CD14-positive monocyte (primary cell): ENCODE data around the gene ATP5F1D. TPM values are rescaled to one million over a fixed set of nuclear protein-coding genes. Genes with fewer than 3 reads are reported as not detected.
A peak's percentile ranks its signal among the peaks of the same experiment; 100 is the strongest.

Source experiments
- DNase-seq, 3 donors: peaks; one replicate each; pipeline ENCODE4 v3.0.0-alpha.2; 2011 to 2022
- H2AFZ ChIP-seq: 2 replicates; pipeline ENCODE4 v1.6.0; 2012; ENCODE audit warnings: mild to moderate bottlenecking, low read depth, low read length, inconsistent platforms; ENCODE audit not compliant: insufficient read depth, poor library complexity, severe bottlenecking
- H3K27ac ChIP-seq, 2 donors: 1 replicate in 1 of 2; 2 replicates in 1 of 2; pipeline ENCODE4 v1.5.1; 2012 to 2013; ENCODE audit warnings: low read length in 2 of 2, control low read depth in 1 of 2, inconsistent platforms in 1 of 2, low read depth in 1 of 2, mild to moderate bottlenecking in 1 of 2
- H3K27me3 ChIP-seq, 2 donors: one replicate each; pipeline versions ENCODE4 v1.6.0 to v1.6.1; 2011 to 2013; ENCODE audit warnings: low read length in 2 of 2; ENCODE audit not compliant: control insufficient read depth in 2 of 2, insufficient read depth in 2 of 2
- H3K36me3 ChIP-seq, 2 donors: replicated peaks in 1 of 2; 1 replicate in 1 of 2; 2 replicates in 1 of 2; pipeline versions ENCODE4 v1.5.1 to v1.6.1; 2012 to 2013; ENCODE audit warnings: low read length in 2 of 2, control low read depth in 1 of 2, inconsistent platforms in 1 of 2, mild to moderate bottlenecking in 1 of 2; ENCODE audit not compliant: insufficient read depth in 2 of 2, control insufficient read depth in 1 of 2
- H3K4me1 ChIP-seq, 2 donors: 1 replicate in 1 of 2; 2 replicates in 1 of 2; pipeline versions ENCODE4 v1.5.1 to v1.6.1; 2012 to 2013; ENCODE audit warnings: low read length in 2 of 2, control low read depth in 1 of 2, inconsistent platforms in 1 of 2, mild to moderate bottlenecking in 1 of 2, moderate library complexity in 1 of 2; ENCODE audit not compliant: insufficient read depth in 2 of 2, control insufficient read depth in 1 of 2
- H3K4me2 ChIP-seq: replicated peaks from 2 replicates; pipeline ENCODE3; 2012; ENCODE audit warnings: low read length, moderate library complexity, mild to moderate bottlenecking; ENCODE audit not compliant: poor library complexity, severe bottlenecking; ENCODE audit errors: extremely low read depth
- H3K4me3 ChIP-seq, 3 experiments: fragments of 200-600 bp in 1 of 3; sonication (generic) in 1 of 3; replicated peaks in 1 of 3; 1 replicate in 2 of 3; 2 replicates in 1 of 3; pipeline ENCODE4 v1.5.1; 2011 to 2013; ENCODE audit warnings: low read length in 3 of 3, mild to moderate bottlenecking in 3 of 3, control low read depth in 2 of 3, low read depth in 2 of 3, inconsistent platforms in 1 of 3, moderate library complexity in 1 of 3
- H3K79me2 ChIP-seq: 2 replicates; pipeline ENCODE4 v1.6.0; 2012; ENCODE audit warnings: mild to moderate bottlenecking, control low read depth, inconsistent platforms, low read length, moderate library complexity; ENCODE audit not compliant: insufficient read depth
- H3K9ac ChIP-seq: 2 replicates; pipeline ENCODE4 v1.6.0; 2017; ENCODE audit warnings: low read length, mild to moderate bottlenecking; ENCODE audit not compliant: insufficient read depth, poor library complexity, severe bottlenecking
- H3K9me3 ChIP-seq, 2 donors: replicated peaks in 1 of 2; 1 replicate in 1 of 2; 2 replicates in 1 of 2; pipeline versions ENCODE4 v1.5.1 to v1.6.1; 2012 to 2013; ENCODE audit warnings: low read length in 2 of 2, control low read depth in 1 of 2; ENCODE audit not compliant: control insufficient read depth in 1 of 2, insufficient read depth in 1 of 2
- H4K20me1 ChIP-seq: 2 replicates; pipeline ENCODE4 v1.6.0; 2012; ENCODE audit warnings: mild to moderate bottlenecking, low read length, control low read depth, moderate library complexity; ENCODE audit not compliant: insufficient read depth
- H3K27ac Mint-ChIP-seq, 7 donors: one replicate each; pipeline ENCODE4 v1.8.0; 2020; ENCODE audit warnings: mild to moderate bottlenecking in 7 of 7, mixed read lengths in 7 of 7, moderate library complexity in 6 of 7, inconsistent platforms in 2 of 7
- H3K27me3 Mint-ChIP-seq, 3 donors: one replicate each; pipeline ENCODE4 v1.8.0; 2021 to 2022; ENCODE audit warnings: low read depth in 3 of 3, mild to moderate bottlenecking in 3 of 3, mixed read lengths in 3 of 3, moderate library complexity in 3 of 3, inconsistent platforms in 1 of 3
- H3K36me3 Mint-ChIP-seq, 2 donors: one replicate each; pipeline ENCODE4 v1.8.0; 2020; ENCODE audit warnings: mixed read lengths in 2 of 2, inconsistent platforms in 1 of 2, mild to moderate bottlenecking in 1 of 2
- H3K4me1 Mint-ChIP-seq: one replicate; pipeline ENCODE4 v1.8.0; 2020; ENCODE audit warnings: mild to moderate bottlenecking, mixed read lengths
- H3K4me3 Mint-ChIP-seq, 2 donors: one replicate each; pipeline ENCODE4 v1.8.0; 2020; ENCODE audit warnings: mild to moderate bottlenecking in 2 of 2, mixed read lengths in 2 of 2, moderate library complexity in 1 of 2
- H3K9me3 Mint-ChIP-seq, 7 donors: one replicate each; pipeline ENCODE4 v1.8.0; 2020 to 2022; ENCODE audit warnings: mixed read lengths in 7 of 7, mild to moderate bottlenecking in 6 of 7, moderate library complexity in 6 of 7, inconsistent platforms in 2 of 7
- CTCF ChIP-seq: fragments of 200-600 bp; IDR thresholded peaks from one replicate; pipeline ENCODE4 v1.8.0; 2022; ENCODE audit warnings: antibody characterized with exemption, mild to moderate bottlenecking
- WGBS: methylation state at CpG from one replicate; pipeline ENCODE4 v1.1.5; 2013; ENCODE audit warnings: missing lambda C conversion rate; ENCODE audit not compliant: insufficient coverage; 5-methylcytosine and 5-hydroxymethylcytosine counted together
- intact Hi-C, 2 donors: fragments of 100-400 bp; cut with micrococcal nuclease; formaldehyde crosslinking; loops; one replicate each; pipeline versions ENCODE4 v1.15.0 to v1.15.1; 2023
- polyA plus RNA-seq, 3 donors: library from polyadenylated mRNA; depleted of rRNA in 1 of 3; unstranded in 2 of 3; stranded (reverse) in 1 of 3; fragments of 300-500 nt in 2 of 3; fragments of >200 nt in 1 of 3; fragmentation: Illumina TruSeq in 2 of 3; gene quantifications; 1 replicate in 2 of 3; 2 replicates in 1 of 3; pipeline ENCODE4 v1.2.3, GENCODE V29; 2012 to 2021

The ATP5F1D gene
- polyA plus RNA-seq, 3 donors = 122 to 160 (median 143) TPM

GRCh38 chr19:1214862-1215731, 26.5 kb upstream of the ATP5F1D start:
- Histone ChIP-seq H3K9ac (no peak overlapping the region), H3K4me3 (no peak overlapping the region), H3K36me3 (peaks cover 7 to 22% of the 10 kb centered on the region in 2 donors), H3K4me1 (peaks cover 36 to 40% of the 10 kb centered on the region in 2 donors), H3K79me2 (peaks cover 82% of the 10 kb centered on the region), H4K20me1 (peaks cover 88% of the 10 kb centered on the region), H3K4me2 (peak overlapping the region; percentile 52), H3K27me3 (no peaks in the 10 kb centered on the region), H3K27ac (peak overlapping the region; percentile 89 to 95), H2AFZ (no peak overlapping the region), H3K9me3 (no peaks in the 10 kb centered on the region)
- peaks cover 18 to 60% of the 10 kb centered on the region in 2 donors for H3K36me3 Mint-ChIP-seq
- H3K9me3 Mint-ChIP-seq = no peaks in the 10 kb centered on the region
- no peak overlapping the region for H3K4me3 Mint-ChIP-seq
- no peak for DNase-seq
- intact Hi-C loops = no loop called here
- TF ChIP-seq CTCF = no peak
- peaks cover 29% of the 10 kb centered on the region for H3K4me1 Mint-ChIP-seq
- H3K27me3 Mint-ChIP-seq = peaks cover 0 to 3% (median 0%) of the 10 kb centered on the region in 3 donors
- WGBS = 96% methylated on average over 24 of the region's 26 CpGs
- H3K27ac Mint-ChIP-seq = no peak overlapping the region

- Histone ChIP-seq H3K4me3 (no peak overlapping the region), H3K9me3 (no peaks in the 10 kb centered on the region), H3K79me2 (peaks cover 65% of the 10 kb centered on the region), H2AFZ (no peak overlapping the region), H3K4me2 (no peak overlapping the region), H3K27ac (no peak overlapping the region), H3K36me3 (peaks cover 22 to 35% of the 10 kb centered on the region in 2 donors), H3K4me1 (peaks cover 27 to 31% of the 10 kb centered on the region in 2 donors), H3K27me3 (no peaks in the 10 kb centered on the region), H4K20me1 (peaks cover 88% of the 10 kb centered on the region), H3K9ac (no peak overlapping the region)
- Mint-ChIP-seq H3K27me3 (peaks cover 0 to 3% (median 0%) of the 10 kb centered on the region in 3 donors), H3K36me3 (peaks cover 15 to 54% of the 10 kb centered on the region in 2 donors), H3K9me3 (no peaks in the 10 kb centered on the region), H3K4me3 (no peak overlapping the region), H3K4me1 (peaks cover 16% of the 10 kb centered on the region), H3K27ac (peak overlapping the region in 1 of 7 donors; percentile 50)
- intact Hi-C loops = no loop called here
- 97% methylated on average over 12 of the region's 12 CpGs for WGBS
- no peak for TF ChIP-seq CTCF
- no peak for DNase-seq
These were observed 24.8 kb upstream of the ATP5F1D start for GRCh38 chr19:1216756-1217155.
